Measurements from ENCODE around the gene PCSK7.
"Not testable (repeated sequence)": the region's sequence is repeated elsewhere in the genome, so short reads cannot be mapped to it uniquely, and the experiment has no call there.

PCSK7 gene

DNA sequence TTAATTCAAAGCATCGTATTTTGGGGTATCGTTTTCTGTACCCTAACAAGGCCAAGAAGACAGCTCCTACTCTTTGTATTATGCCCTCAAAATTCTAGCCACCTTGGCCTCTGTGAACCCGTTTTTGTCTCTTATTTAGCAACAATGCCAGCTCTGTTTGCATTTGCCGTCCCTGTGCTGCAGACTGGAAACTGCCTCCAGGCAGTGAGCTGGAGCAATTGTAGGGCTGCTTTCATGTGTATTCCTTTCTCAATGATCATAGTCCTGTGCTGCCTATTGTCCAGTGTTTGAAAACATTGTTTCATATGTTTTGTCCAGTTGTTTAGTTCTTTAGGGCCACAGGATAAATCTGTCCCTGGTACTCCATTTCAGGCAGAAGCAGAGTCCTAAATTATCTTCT lies 39.3 kb upstream of the PCSK7 start:
- H3K4me3 ChIP-seq (ENCODE audit: low read depth, low read length) = no peak overlapping the region
- in situ Hi-C loops (cut with HindIII; ENCODE audit: low pct_ligation_motif_present, low sequenced_read_pairs) = no loop called here
- TF ChIP-seq, protein P1, sequence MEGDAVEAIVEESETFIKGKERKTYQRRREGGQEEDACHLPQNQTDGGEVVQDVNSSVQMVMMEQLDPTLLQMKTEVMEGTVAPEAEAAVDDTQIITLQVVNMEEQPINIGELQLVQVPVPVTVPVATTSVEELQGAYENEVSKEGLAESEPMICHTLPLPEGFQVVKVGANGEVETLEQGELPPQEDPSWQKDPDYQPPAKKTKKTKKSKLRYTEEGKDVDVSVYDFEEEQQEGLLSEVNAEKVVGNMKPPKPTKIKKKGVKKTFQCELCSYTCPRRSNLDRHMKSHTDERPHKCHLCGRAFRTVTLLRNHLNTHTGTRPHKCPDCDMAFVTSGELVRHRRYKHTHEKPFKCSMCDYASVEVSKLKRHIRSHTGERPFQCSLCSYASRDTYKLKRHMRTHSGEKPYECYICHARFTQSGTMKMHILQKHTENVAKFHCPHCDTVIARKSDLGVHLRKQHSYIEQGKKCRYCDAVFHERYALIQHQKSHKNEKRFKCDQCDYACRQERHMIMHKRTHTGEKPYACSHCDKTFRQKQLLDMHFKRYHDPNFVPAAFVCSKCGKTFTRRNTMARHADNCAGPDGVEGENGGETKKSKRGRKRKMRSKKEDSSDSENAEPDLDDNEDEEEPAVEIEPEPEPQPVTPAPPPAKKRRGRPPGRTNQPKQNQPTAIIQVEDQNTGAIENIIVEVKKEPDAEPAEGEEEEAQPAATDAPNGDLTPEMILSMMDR (IDR thresholded peaks at IDR 0.05; ENCODE audit: low read depth, low read length, missing control alignments) = no peak
- no peaks in the 10 kb centered on the region for H3K27me3 ChIP-seq (replicated peaks)
- no peak for DNase-seq
- H3K36me3 ChIP-seq (replicated peaks) = peaks cover 2% of the 10 kb centered on the region
- no peak overlapping the region for H3K27ac ChIP-seq

DNA sequence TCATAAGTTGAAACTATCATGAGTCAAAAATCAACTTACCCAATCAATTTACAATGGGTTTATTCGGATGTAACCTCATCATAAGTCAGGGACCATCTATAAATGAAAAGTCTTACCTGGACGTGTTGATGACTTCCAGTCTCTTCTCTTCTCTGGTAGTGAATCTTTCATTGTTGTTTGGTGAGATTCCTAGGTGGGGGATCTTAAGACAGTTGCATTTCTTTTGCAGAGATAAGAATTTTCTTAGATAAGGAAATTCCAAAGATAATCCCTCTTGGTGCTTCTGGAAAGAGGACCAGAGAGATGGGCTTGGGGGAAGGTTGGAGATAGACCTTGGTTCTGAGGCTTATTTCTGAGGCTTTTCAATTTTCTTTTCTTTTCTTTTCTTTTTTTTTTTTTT lies 38.0 kb upstream of the PCSK7 start:
- H3K4me3 ChIP-seq (ENCODE audit: low read depth, low read length) = no peak overlapping the region
- TF ChIP-seq, protein P1 (IDR thresholded peaks at IDR 0.05; ENCODE audit: low read depth, low read length, missing control alignments) = no peak
- H3K36me3 ChIP-seq (replicated peaks) = peaks cover 2% of the 10 kb centered on the region
- H3K27ac ChIP-seq = no peak overlapping the region
- in situ Hi-C loops (cut with HindIII; ENCODE audit: low pct_ligation_motif_present, low sequenced_read_pairs) = no loop called here
- no peaks in the 10 kb centered on the region for H3K27me3 ChIP-seq (replicated peaks)
- no peak for DNase-seq

DNA sequence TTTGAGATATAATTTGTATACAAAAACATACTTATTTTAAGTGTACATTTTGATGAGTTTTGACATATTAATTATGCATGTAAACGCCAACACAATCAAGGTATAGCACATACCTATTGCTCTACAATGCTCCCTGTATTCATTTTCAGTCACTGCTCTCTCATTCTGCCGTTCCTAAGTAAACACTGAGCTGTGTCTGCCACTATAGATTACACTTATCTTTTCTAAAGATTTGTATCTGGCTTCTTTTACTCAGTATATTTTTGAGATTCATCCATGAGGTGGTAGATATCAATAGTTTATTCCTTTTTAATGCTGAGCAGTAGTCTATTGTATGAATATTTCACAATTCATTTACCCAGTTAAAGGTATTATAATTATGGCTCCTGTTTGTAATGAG lies 33.9 kb upstream of the PCSK7 start:
- Histone ChIP-seq H3K4me3 (ENCODE audit: low read depth, low read length) (no peak overlapping the region), H3K36me3 (replicated peaks) (peaks cover 2% of the 10 kb centered on the region), H3K27ac (no peak overlapping the region), H3K27me3 (replicated peaks) (no peaks in the 10 kb centered on the region)
- TF ChIP-seq, protein P1 (IDR thresholded peaks at IDR 0.05; ENCODE audit: low read depth, low read length, missing control alignments) = no peak
- in situ Hi-C loops (cut with HindIII; ENCODE audit: low pct_ligation_motif_present, low sequenced_read_pairs) = no loop called here
- DNase-seq = no peak

DNA sequence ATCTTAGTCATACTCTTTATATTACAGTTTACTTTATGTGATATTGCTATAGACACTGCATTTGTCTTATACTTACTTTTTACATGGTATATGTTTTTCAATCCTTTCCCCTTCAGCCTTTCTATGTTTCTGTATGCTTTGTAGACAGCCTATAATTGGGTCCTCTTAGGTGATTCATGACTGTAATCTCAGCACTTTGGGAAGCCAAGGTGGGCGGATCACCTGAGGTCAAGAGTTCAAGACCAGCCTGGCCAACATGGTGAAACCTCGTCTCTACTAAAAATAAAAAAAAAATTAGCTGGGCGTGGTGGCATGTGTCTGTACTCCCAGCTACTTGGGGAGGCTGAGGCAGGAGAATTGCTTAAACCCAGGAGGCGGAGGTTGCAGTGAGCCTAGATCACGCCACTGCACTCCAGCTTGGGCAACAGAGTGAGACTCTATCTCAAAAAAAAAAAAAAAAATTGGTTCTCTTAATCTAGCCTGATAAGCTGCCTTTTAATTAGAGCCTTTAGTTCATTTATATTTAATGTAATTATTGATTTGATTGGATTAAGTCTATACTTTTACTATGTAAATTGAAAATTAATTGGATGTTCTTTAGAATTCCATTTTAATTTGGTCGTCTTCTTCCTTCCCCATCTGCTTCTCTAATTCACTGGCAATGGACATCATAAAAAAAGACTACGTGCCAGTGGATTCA lies 32.9 kb upstream of the PCSK7 start:
- H3K4me3 ChIP-seq (ENCODE audit: low read depth, low read length); DNase-seq; in situ Hi-C loops (cut with HindIII; ENCODE audit: low pct_ligation_motif_present, low sequenced_read_pairs); H3K27ac ChIP-seq; H3K36me3 ChIP-seq (replicated peaks); H3K27me3 ChIP-seq (replicated peaks): not testable (repeated sequence)

DNA sequence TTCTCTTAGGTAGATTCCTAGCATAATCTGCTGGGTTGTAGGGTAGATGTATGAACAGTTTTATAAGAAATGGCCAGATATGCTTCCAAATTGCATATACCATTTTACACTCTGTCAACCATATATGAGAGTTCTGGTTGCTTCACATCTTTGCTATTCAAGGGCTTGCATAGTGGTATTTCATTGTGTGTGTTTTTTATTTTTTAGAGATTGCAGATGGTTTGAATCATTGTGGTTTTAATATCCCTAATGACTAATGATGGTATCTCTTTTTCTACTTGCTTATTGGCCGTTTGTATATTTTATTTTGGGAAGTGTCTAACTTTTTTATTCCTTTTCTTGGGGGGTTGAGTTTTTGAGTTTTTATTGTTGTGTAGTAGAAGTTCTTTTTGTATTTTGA lies 27.5 kb upstream of the PCSK7 start:
- peak; percentile 12 for DNase-seq
- Histone ChIP-seq H3K36me3 (replicated peaks) (no peaks in the 10 kb centered on the region), H3K4me3 (ENCODE audit: low read depth, low read length) (no peak overlapping the region), H3K27ac (peak overlapping the region; percentile 54), H3K27me3 (replicated peaks) (no peaks in the 10 kb centered on the region)
- in situ Hi-C loops (cut with HindIII; ENCODE audit: low pct_ligation_motif_present, low sequenced_read_pairs) = no loop called here
- TF ChIP-seq, protein P1 (IDR thresholded peaks at IDR 0.05; ENCODE audit: low read depth, low read length, missing control alignments) = no peak

DNA sequence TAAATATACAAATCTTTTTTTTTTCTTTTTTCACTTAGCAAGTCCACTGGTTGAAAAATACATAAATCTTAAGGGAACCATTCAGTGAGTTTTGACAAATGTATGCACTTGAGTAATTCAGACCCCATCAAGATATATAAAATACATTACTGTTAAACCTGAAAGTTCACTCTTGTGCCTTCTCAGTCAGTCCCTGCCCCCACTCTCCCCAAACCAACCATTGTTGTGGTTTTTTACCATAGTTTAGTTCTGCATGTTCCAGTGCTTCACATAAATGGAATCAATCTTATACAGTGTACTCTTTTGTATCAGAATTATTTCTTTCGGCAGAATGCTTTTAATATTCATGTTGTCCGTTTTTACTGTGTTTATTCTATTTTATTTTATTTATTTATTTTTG lies 26.7 kb upstream of the PCSK7 start:
- DNase-seq = no peak
- H3K36me3 ChIP-seq (replicated peaks) = no peaks in the 10 kb centered on the region
- H3K27ac ChIP-seq = no peak overlapping the region
- in situ Hi-C loops (cut with HindIII; ENCODE audit: low pct_ligation_motif_present, low sequenced_read_pairs) = no loop called here
- H3K27me3 ChIP-seq (replicated peaks) = no peaks in the 10 kb centered on the region
- H3K4me3 ChIP-seq (ENCODE audit: low read depth, low read length) = no peak overlapping the region
- TF ChIP-seq, protein P1 (IDR thresholded peaks at IDR 0.05; ENCODE audit: low read depth, low read length, missing control alignments) = no peak
